H1 (cell line): ENCODE results near the gene UROC1. TPM values are rescaled to one million over a fixed set of nuclear protein-coding genes. Genes with fewer than 3 reads are reported as not detected.
A peak's percentile ranks its signal among the peaks of the same experiment; 100 is the strongest.

ENCODE experiments used
- CTCF ChIA-PET: fragments of 300-600 bp; sonication (Branson Sonifier 250); formaldehyde crosslinking; loops from one replicate; lab custom pipeline; 2021; ENCODE audit not compliant: partially characterized antibody; lab: Charles Lee
- POLR2A ChIA-PET: fragments of 300-600 bp; sonication (Branson Sonifier 250); formaldehyde crosslinking; loops from one replicate; lab custom pipeline; 2021; ENCODE audit warnings: inconsistent platforms; ENCODE audit not compliant: partially characterized antibody; lab: Charles Lee
- DNase-seq, 2 experiments: peaks; one replicate each; pipeline versions ENCODE4 v3.0.0 to v3.0.0-alpha.2; 2010 to 2022; ENCODE audit warnings: low spot score in 2 of 2, low read depth in 1 of 2, mixed read lengths in 1 of 2
- FAIRE-seq: peaks from 2 replicates; lab custom pipeline; 2011; peaks lifted over from hg19 to GRCh38; lab: Jason Lieb, UNC
- H2AFZ ChIP-seq: 2 replicates; pipeline ENCODE4 v1.8.1; 2012; ENCODE audit warnings: low read length, inconsistent platforms
- H2AK5ac ChIP-seq: 2 replicates; pipeline ENCODE4 v1.6.1; 2013; ENCODE audit warnings: low read depth, low read length
- H2BK120ac ChIP-seq: replicated peaks from 2 replicates; pipeline ENCODE3; 2013; ENCODE audit warnings: low read depth, low read length, inconsistent platforms
- H2BK12ac ChIP-seq: 2 replicates; pipeline ENCODE4 v1.6.1; 2013; ENCODE audit warnings: low read depth, low read length
- H2BK15ac ChIP-seq: 2 replicates; pipeline ENCODE4 v1.6.1; 2013; ENCODE audit warnings: low read length
- H2BK20ac ChIP-seq: 2 replicates; pipeline ENCODE4 v1.6.1; 2013; ENCODE audit warnings: low read length
- H2BK5ac ChIP-seq: 2 replicates; pipeline ENCODE4 v1.6.1; 2013; ENCODE audit warnings: low read depth, low read length
- H3K14ac ChIP-seq: 2 replicates; pipeline ENCODE4 v1.6.1; 2013; ENCODE audit warnings: inconsistent platforms; ENCODE audit not compliant: insufficient read length
- H3K18ac ChIP-seq: 2 replicates; pipeline ENCODE4 v1.6.1; 2013; ENCODE audit warnings: low read length; ENCODE audit errors: extremely low read depth
- H3K23ac ChIP-seq: 2 replicates; pipeline ENCODE4 v1.6.1; 2013; ENCODE audit warnings: inconsistent platforms; ENCODE audit not compliant: insufficient read length
- H3K23me2 ChIP-seq: 2 replicates; pipeline ENCODE4 v1.6.1; 2013; ENCODE audit warnings: low read depth, low read length
- H3K27ac ChIP-seq: 2 replicates; pipeline ENCODE4 v1.6.1; 2011; ENCODE audit warnings: low read depth, low read length, inconsistent platforms
- H3K27me3 ChIP-seq, 4 experiments: replicated peaks in 1 of 4; 1 replicate in 1 of 4; 2 replicates in 3 of 4; pipeline versions ENCODE4 v1.6.1 to v1.8.1; 2011 to 2013; ENCODE audit warnings: low read length in 3 of 4, mild to moderate bottlenecking in 3 of 4, inconsistent platforms in 2 of 4, mixed read lengths in 2 of 4, moderate library complexity in 1 of 4; ENCODE audit not compliant: control insufficient read depth in 3 of 4, insufficient read depth in 3 of 4; ENCODE audit errors: extremely low read depth in 1 of 4
- H3K36me3 ChIP-seq, 4 experiments: 2 replicates each; pipeline versions ENCODE4 v1.6.1 to v1.8.1; 2011 to 2013; ENCODE audit warnings: mild to moderate bottlenecking in 4 of 4, low read length in 3 of 4, moderate library complexity in 2 of 4, control low read depth in 1 of 4, inconsistent platforms in 1 of 4; ENCODE audit not compliant: insufficient read depth in 4 of 4, control insufficient read depth in 2 of 4
- H3K4ac ChIP-seq: replicated peaks from 2 replicates; pipeline ENCODE3; 2013; ENCODE audit warnings: low read length, low read depth, mixed read lengths, inconsistent platforms; ENCODE audit not compliant: insufficient read length
- H3K4me1 ChIP-seq, 4 experiments: replicated peaks in 1 of 4; 1 replicate in 1 of 4; 2 replicates in 3 of 4; pipeline versions ENCODE4 v1.6.1 to v1.8.1; 2011 to 2013; ENCODE audit warnings: low read length in 3 of 4, inconsistent platforms in 2 of 4, mixed read lengths in 1 of 4; ENCODE audit not compliant: insufficient read depth in 4 of 4, control insufficient read depth in 3 of 4
- H3K4me2 ChIP-seq, 2 experiments: 2 replicates each; pipeline versions ENCODE4 v1.6.1 to v1.8.1; 2011 to 2013; ENCODE audit warnings: low read depth in 2 of 2, low read length in 2 of 2, control low read depth in 1 of 2, inconsistent platforms in 1 of 2, mild to moderate bottlenecking in 1 of 2; ENCODE audit not compliant: insufficient read depth in 1 of 2
- H3K4me3 ChIP-seq, 4 experiments: fragments of 200-600, 300-600 bp in 1 of 4; sonication (generic), shearing (Covaris generic), sonication (Bioruptor Twin) in 1 of 4; 2 replicates each; pipeline versions ENCODE4 v1.5.1 to v1.8.1; 2011 to 2016; ENCODE audit warnings: low read length in 4 of 4, low read depth in 3 of 4, control low read depth in 2 of 4, inconsistent platforms in 2 of 4, mild to moderate bottlenecking in 2 of 4, mixed read lengths in 1 of 4, moderate library complexity in 1 of 4; ENCODE audit not compliant: insufficient read depth in 2 of 4; ENCODE audit errors: extremely low read depth in 1 of 4
- H3K56ac ChIP-seq: replicated peaks from 2 replicates; pipeline ENCODE3; 2013; ENCODE audit warnings: low read depth, mild to moderate bottlenecking, mixed read lengths, low read length, inconsistent platforms; ENCODE audit not compliant: insufficient read length
- H3K79me1 ChIP-seq: 2 replicates; pipeline ENCODE4 v1.6.1; 2013; ENCODE audit warnings: low read depth, low read length, control low read depth
- H3K79me2 ChIP-seq, 2 experiments: 2 replicates each; pipeline versions ENCODE4 v1.6.1 to v1.8.1; 2012 to 2013; ENCODE audit warnings: low read length in 2 of 2, mild to moderate bottlenecking in 2 of 2, inconsistent platforms in 1 of 2; ENCODE audit not compliant: insufficient read depth in 2 of 2, control insufficient read depth in 1 of 2
- H3K9ac ChIP-seq, 4 experiments: replicated peaks in 1 of 4; 1 replicate in 1 of 4; 2 replicates in 3 of 4; pipeline versions ENCODE4 v1.6.1 to v1.8.1; 2011 to 2013; ENCODE audit warnings: low read depth in 3 of 4, low read length in 3 of 4, control low read depth in 2 of 4, mild to moderate bottlenecking in 2 of 4, moderate library complexity in 2 of 4, inconsistent platforms in 1 of 4; ENCODE audit errors: extremely low read depth in 1 of 4
- H3K9me3 ChIP-seq, 2 experiments: 2 replicates each; pipeline versions ENCODE4 v1.6.1 to v1.8.1; 2012 to 2013; ENCODE audit warnings: mild to moderate bottlenecking in 2 of 2, moderate library complexity in 2 of 2, control low read depth in 1 of 2, inconsistent platforms in 1 of 2, low read depth in 1 of 2, low read length in 1 of 2, mixed read lengths in 1 of 2; ENCODE audit not compliant: insufficient read depth in 2 of 2
- H4K20me1 ChIP-seq, 2 experiments: replicated peaks in 1 of 2; 2 replicates each; pipeline versions ENCODE3 to v1.8.1; 2011 to 2013; ENCODE audit warnings: inconsistent platforms in 2 of 2, low read length in 2 of 2, mild to moderate bottlenecking in 1 of 2; ENCODE audit not compliant: insufficient read depth in 2 of 2, control insufficient read depth in 1 of 2
- H4K5ac ChIP-seq: 2 replicates; pipeline ENCODE4 v1.6.1; 2013; ENCODE audit warnings: low read length, low read depth, mixed read lengths, inconsistent platforms; ENCODE audit not compliant: insufficient read length
- H4K8ac ChIP-seq: 2 replicates; pipeline ENCODE4 v1.8.0; 2013; ENCODE audit warnings: mild to moderate bottlenecking, moderate library complexity, low read length, inconsistent platforms; ENCODE audit not compliant: insufficient read depth; ENCODE audit errors: extremely low read depth
- H4K91ac ChIP-seq: replicated peaks from 2 replicates; pipeline ENCODE3; 2013; ENCODE audit warnings: low read length, mixed read lengths, inconsistent platforms; ENCODE audit not compliant: insufficient read length
- BCL11A ChIP-seq, 2 experiments: IDR thresholded peaks; one replicate each; pipeline ENCODE4 v1.6.1; 2011; ENCODE audit warnings: low read depth in 2 of 2, low read length in 2 of 2, mild to moderate bottlenecking in 2 of 2
- E2F6 ChIP-seq: IDR thresholded peaks from 2 replicates; pipeline ENCODE4 v1.6.1; 2012; ENCODE audit warnings: inconsistent platforms
- JUN ChIP-seq: IDR thresholded peaks from 2 replicates; pipeline ENCODE4 v1.6.1; 2011; ENCODE audit warnings: low read depth, mild to moderate bottlenecking, improper control_type of control experiment, low read length
- POLR2A ChIP-seq, 2 experiments: IDR thresholded peaks; 1 replicate in 1 of 2; 2 replicates in 1 of 2; pipeline ENCODE4 v1.6.1; 2011; ENCODE audit warnings: low read depth in 2 of 2, low read length in 2 of 2, mild to moderate bottlenecking in 2 of 2; ENCODE audit errors: control extremely low read depth in 1 of 2
- TCF12 ChIP-seq: IDR thresholded peaks from 2 replicates; pipeline ENCODE4 v1.6.1; 2011; ENCODE audit warnings: low read depth, mild to moderate bottlenecking, low read length
- WGBS, 2 experiments: shearing (Covaris generic) in 1 of 2; methylation state at CpG; one replicate each; pipeline versions ENCODE4 v1.1.6 to v1.1.7; 2013 to 2015; ENCODE audit warnings: low lambda C conversion rate in 2 of 2, mixed read lengths in 2 of 2, inconsistent platforms in 1 of 2, low coverage in 1 of 2, missing lambda C conversion rate in 1 of 2; ENCODE audit not compliant: insufficient replicate concordance in 2 of 2, insufficient coverage in 1 of 2, insufficient read length in 1 of 2; ENCODE audit errors: extremely low coverage in 1 of 2, missing lambda C conversion rate in 1 of 2; 5-methylcytosine and 5-hydroxymethylcytosine counted together
- polyA plus RNA-seq, 7 experiments: library from polyadenylated mRNA; depleted of rRNA in 3 of 7; stranded (reverse) in 5 of 7; unstranded in 2 of 7; fragments of >200 nt in 5 of 7; fragments of 200-250 nt in 2 of 7; gene quantifications; 1 replicate in 5 of 7; 2 replicates in 1 of 7; 4 replicates in 1 of 7; pipeline versions ENCODE4 v1.2.1 to v1.2.3, GENCODE V29; 2011 to 2013; ENCODE audit warnings: missing spikeins in 2 of 7, mixed read lengths in 2 of 7
- total RNA-seq: library from RNA; stranded (reverse); fragmentation: NEBNext Ultra II Directional; extraction: Animal tissue kit (Norgen Biotek cat#: 25700); gene quantifications from 2 replicates; pipeline ENCODE4 v1.2.1, GENCODE V29; 2021

Gene UROC1
- total and polyA plus RNA-seq, 2 of the 8 experiments (the other 6 are each of a cell fraction or from before 2014, with no cell fraction given) = 0.03 TPM; not detected in 1

- no peak overlapping the region for H3K56ac ChIP-seq
- H4K8ac ChIP-seq = peak overlapping the region; percentile 74; the same call in 1 of the 2 replicates
- no peaks in the 10 kb centered on the region; a peak in 1 of 8 replicates for H3K36me3 ChIP-seq
- CTCF ChIA-PET = interaction anchor here (1.0 kb wide), 1 partner anchor 9 kb away, joined by 3 read pairs; no protein-coding TSS in a partner anchor
- no peak overlapping the region for H2BK20ac ChIP-seq
- H3K18ac ChIP-seq = no peak overlapping the region
- H3K79me2 ChIP-seq = no peaks in the 10 kb centered on the region
- H3K4ac ChIP-seq = no peak overlapping the region
- H3K14ac ChIP-seq = no peak overlapping the region
- no peak overlapping the region for H2AK5ac ChIP-seq
- POLR2A ChIA-PET = no interaction called here
- DNase-seq (peak in 1 of 2 experiments; percentile 35), FAIRE-seq (no peak)
- peaks cover 0 to 5% (median 2%) of the 10 kb centered on the region in 4 experiments; a peak in 1 of 7 replicates for H3K27me3 ChIP-seq
- no peaks in the 10 kb centered on the region for H3K79me1 ChIP-seq
- H3K23me2 ChIP-seq = peaks cover 7% of the 10 kb centered on the region; the same call in 1 of the 2 replicates
- H2BK12ac ChIP-seq = no peak overlapping the region
- H2BK120ac ChIP-seq = no peak overlapping the region
- peaks cover 0 to 5% of the 10 kb centered on the region in 2 experiments for H4K20me1 ChIP-seq
- no peak overlapping the region for H3K23ac ChIP-seq
- no peaks in the 10 kb centered on the region for H3K9me3 ChIP-seq
- H2BK15ac ChIP-seq = no peak overlapping the region
- no peaks in the 10 kb centered on the region for H3K4me1 ChIP-seq
- no peak overlapping the region for H4K91ac ChIP-seq
- no peak overlapping the region for H2AFZ ChIP-seq
- no peak overlapping the region for H3K27ac ChIP-seq
- WGBS, 2 experiments = 89% methylated on average over 24 of the region's 24 CpGs; no CpG with 5 or more reads in 1 of the 2 experiments
- no peak overlapping the region for H3K4me2 ChIP-seq
- H3K9ac ChIP-seq = no peak overlapping the region
- H4K5ac ChIP-seq = no peak overlapping the region
- H3K4me3 ChIP-seq = no peak overlapping the region
- H2BK5ac ChIP-seq = no peak overlapping the region
- TF ChIP-seq POLR2A (IDR thresholded peaks at IDR 0.05; ENCODE audit: control extremely low read depth in 1 of 2, low read depth in 2 of 2, low read length in 2 of 2) (no peak), E2F6 (no peak), BCL11A (IDR thresholded peaks at IDR 0.05; ENCODE audit: low read depth in 2 of 2, low read length in 2 of 2) (no peak), TCF12 (no peak), JUN (no peak)
These were observed 23.5 kb upstream of the UROC1 start for GRCh38 chr3:126540951-126541627.
